Left renal pelvis (tissue), 4 donors: ENCODE results near the gene PAIP1. TPM values are rescaled to one million over a fixed set of nuclear protein-coding genes. Genes with fewer than 3 reads are reported as not detected.
"Not testable (repeated sequence)": the region's sequence is repeated elsewhere in the genome, so short reads cannot be mapped to it uniquely, and the experiment has no call there.

ENCODE experiments used
- DNase-seq, 4 donors: peaks; one replicate each; pipeline ENCODE4 v3.0.0-alpha.2; 2013; ENCODE audit warnings: low read depth in 4 of 4, low spot score in 3 of 4
- polyA plus RNA-seq, 4 donors: library from polyadenylated mRNA; unstranded; fragments of 120-200 nt; gene quantifications; one replicate each; pipeline ENCODE4 v1.2.1, GENCODE V29; 2013; ENCODE audit not compliant: insufficient read length in 4 of 4

PAIP1 gene
- polyA plus RNA-seq, 4 donors, result 118 to 184 (median 151) TPM

DNA sequence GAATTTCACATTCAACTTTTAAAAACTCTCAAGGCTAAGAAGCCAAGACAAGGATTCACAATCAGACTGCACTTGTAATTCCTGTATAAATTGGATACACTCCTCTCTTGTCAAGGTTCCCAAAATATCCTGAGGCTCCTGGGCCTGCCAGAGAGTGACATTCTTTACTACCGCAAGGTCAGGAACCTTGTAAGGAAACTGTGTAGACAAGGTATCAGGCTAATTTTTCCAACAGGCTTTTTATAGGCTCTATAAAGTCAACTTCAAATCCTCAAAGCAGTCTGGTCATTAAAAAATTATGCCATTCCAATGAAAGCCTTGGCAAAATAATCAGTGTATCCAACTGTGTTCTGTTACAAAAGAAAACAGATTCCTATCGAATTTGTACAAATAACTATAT, 15.5 kb upstream of the PAIP1 start:
- DNase-seq, result no peak

DNA sequence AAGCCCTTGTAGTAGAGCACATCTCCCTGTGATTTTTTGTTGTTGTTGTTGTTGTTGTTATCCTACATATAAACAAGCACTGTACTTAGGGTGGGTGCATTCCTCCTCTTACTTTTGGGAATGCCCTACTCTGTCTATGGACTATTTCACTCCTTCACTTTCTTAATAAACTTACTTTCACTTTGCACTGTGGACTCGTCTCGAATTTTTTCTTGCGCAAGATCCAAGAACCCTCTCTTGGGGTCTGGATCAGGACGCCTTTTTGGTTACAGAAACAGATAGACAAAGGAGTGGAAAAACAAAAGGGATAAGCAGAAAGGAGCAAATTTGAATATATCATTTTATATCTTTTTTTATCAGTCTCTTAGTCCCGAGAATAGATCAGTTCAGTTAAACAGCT, 14.4 kb upstream of the PAIP1 start:
- no peak for DNase-seq

GRCh38 chr5:43570450-43571158, 13.7 kb upstream of the PAIP1 start:
- no peak for DNase-seq

DNA sequence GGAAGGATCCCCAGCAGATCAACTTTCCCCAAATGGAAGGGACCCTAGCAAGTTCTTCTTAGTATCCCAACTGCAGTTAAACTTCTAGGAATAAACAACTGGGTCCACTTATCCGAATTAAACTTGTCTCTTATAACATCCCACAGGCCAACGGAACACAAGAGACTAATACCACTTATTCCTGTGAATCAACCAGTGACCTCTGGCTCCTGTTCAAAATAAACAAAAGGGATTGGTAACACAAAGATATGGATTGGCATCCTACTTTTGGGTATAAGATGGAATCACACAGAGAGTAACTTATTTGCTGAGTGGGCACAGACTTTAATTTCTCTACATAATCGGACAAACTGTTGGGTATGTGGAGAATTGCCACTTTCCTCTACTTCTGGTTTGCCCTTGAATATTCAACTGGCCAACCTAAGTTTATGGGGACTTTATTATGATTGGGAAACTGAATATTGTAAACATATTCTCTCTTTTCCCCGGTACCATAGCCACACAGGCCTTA, 12.4 kb upstream of the PAIP1 start:
- no peak for DNase-seq

GRCh38 chr5:43567967-43568366, 11.1 kb upstream of the PAIP1 start:
- no peak for DNase-seq

GRCh38 chr5:43565043-43565442, 8.2 kb upstream of the PAIP1 start:
- no peak for DNase-seq

DNA sequence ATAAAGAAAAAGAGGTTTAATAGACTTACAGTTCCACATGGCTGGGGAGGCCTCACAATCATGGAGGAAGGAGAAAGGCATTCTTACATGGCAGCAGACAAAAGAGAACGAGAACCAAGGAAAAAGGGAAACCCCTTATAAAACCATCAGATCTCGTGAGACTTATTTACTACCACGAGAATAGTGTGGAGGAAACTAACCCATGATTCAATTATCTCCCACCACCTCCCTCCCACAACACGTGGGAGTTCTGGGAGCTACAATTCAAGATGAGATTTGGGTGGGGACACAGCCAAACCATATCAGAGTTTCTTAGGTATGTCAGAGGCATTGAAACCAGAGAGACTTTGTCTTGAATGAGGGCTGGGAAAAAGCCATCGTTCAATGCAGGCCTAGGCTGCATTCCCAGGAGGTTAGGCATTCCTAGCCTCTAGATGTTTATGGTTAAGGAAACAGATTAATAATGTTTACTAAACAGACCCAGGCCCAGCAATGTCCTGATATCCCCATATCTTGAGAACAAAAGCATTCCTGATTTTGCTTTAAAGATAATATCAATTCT, 7.5 kb upstream of the PAIP1 start:
- no peak for DNase-seq

DNA sequence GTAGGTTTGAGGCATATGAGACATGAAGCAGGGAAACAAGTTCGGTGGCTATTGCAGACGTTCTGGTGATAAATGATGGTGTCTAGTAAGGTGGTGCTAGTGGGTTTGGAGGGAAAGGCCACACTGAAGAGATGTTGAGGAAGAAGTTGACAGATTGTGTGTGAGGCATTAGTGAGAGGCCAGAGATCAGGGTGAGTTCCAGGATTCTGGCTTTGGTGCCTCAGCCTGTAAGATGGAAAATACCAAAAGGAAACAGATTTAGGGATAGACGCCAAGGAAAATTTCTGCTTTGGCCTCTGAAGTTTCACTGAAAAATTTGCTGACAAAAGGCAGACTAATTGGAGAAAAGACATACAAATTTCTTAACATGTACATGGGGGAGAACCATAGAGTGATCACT, 6.4 kb upstream of the PAIP1 start:
- DNase-seq, result no peak

DNA sequence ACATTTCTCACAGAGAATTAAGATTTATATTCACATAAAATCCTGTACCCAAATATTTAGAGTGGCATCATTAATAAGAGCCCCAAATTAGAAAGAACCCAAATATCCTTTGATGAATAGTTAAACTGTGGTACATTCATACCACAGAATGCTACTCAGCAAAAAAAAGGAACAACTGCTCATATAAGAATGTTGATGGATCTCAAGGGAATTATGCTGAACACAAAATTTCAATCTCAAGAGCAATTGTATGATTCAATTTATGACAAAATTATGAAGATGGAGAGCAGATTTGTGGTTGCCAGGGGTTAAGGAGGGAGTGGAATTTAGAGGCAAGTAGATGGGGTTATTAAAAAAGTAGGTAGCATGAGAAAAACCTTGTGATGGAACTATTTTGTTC, 4.5 kb upstream of the PAIP1 start:
- no peak for DNase-seq

DNA sequence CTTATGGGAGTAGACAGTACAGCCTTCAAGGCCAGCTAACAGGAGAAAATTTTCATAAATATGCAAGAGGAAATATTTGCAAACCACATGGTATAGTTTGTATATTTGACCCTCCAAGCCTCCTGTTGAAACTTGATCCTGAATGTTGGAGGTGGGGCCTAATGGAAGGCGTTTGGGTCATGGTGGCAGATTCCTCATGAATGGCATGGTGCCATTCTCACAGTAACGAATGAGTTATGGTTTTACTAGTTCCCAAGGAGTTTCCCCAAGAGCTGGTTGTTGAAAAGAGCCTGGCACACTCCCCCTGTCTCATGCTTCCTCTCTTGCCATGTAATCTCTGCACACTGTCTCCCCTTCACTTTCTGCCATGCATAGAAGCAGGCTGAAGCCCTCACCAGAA, 3.3 kb upstream of the PAIP1 start:
- DNase-seq, result no peak

DNA sequence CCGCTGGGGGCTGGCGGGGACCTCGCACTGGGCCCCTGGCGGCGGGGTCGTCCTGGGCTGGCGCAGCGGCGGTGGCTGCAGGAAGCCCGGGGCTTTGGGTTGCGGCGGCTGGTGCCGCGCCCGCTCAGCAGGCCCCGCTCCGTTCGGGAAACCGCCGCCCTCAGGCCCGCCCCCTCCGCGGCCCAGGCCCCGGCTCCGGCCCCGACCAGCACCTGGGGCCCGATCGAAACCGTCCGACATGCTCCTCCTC, 345 bp downstream of the PAIP1 start:
- DNase-seq, result not testable (repeated sequence)

- DNase-seq, result peak; percentile 41 to 53 (median 46)
Measured at GRCh38 chr5:43555895-43556606, 826 bp downstream of the PAIP1 start.

DNA sequence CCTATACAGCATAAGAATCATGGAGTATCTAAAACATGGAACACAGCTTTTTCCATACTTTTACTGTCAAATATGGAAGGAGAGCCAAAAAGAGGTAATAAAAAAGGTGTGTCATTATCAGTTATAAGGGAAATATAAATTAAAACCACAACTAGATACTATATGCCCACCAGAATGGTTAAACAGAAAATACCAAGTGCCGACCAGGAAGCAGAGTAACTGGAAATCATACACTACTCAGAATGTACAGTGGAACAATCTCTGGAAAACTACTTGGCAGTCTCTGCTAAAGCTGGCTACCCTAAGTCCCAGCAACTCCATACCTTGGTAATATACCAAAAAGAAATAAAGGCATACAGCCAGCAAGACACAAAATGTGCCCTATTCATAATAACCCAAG, 2.4 kb downstream of the PAIP1 start:
- DNase-seq, result no peak

DNA sequence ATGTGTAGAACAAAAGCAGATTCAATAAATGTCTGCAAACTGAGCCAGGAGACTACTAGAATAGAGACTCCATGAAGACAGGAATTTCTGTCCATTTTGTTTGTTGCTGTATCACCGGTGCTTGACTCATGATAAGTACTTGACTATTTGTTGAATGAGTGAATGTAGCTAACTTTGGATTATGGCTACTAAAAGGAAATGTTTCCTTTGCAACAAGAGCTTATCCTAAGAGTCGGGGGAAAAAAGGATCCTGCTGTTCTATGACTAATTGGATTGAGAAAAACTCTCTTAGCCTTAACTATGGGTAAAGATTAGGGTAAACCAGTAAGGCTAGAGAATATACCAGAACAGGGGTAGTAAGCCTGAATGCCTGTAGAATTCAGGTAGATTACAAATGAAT, 3.5 kb downstream of the PAIP1 start:
- DNase-seq, result no peak

DNA sequence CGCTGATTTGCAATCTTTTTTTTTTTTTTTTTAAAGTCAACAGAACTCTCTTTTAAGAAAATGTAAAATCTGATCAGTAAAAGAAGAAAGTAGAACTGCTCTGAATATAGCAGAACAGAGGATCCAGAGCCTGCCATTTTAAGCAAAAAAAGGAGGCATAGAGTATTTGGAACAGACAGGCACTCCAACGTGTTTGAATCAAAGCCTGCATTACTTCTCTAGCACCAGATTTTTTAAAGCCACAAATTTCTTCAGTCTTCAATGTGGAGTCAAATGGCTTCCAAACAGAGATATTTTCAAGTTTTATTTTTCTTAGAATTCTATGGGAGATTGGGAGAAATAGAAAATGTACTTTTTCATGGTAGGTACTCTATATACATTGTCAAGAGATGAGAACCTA, 5.1 kb downstream of the PAIP1 start:
- no peak for DNase-seq

- DNase-seq, result not testable (repeated sequence)
Measured at GRCh38 chr5:43549272-43549671, 7.6 kb downstream of the PAIP1 start.

- no peak for DNase-seq
Measured at GRCh38 chr5:43548358-43548757, 8.5 kb downstream of the PAIP1 start.

- DNase-seq, result no peak
Measured at GRCh38 chr5:43547532-43547931, 9.3 kb downstream of the PAIP1 start.

DNA sequence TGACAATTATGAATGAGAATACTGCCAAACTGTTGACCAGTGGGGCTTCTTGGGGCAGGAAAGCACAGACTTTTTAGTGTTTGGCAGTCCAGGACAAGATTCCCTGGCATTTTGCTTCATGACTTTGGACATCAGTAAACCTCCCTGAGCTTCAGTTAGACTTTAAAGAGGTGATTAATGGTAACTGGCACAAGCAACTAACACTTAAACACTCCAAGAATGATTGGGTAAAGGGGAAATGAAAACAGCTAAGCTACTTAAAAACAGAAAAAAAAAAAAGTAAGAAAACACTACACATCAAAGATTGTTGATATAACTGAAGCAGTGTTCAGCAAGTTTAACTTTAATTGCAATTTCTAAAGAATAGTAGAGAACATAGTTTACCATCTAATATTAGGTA, 13.4 kb downstream of the PAIP1 start:
- DNase-seq, result no peak

- DNase-seq, result no peak
Measured at GRCh38 chr5:43540746-43541145, 16.1 kb downstream of the PAIP1 start.

GRCh38 chr5:43536972-43537371, 19.9 kb downstream of the PAIP1 start:
- no peak for DNase-seq

- no peak for DNase-seq
Measured at GRCh38 chr5:43533646-43534045, 23.2 kb downstream of the PAIP1 start.
